ENCODE data around the gene PUS3.
"Not testable (repeated sequence)": the region's sequence is repeated elsewhere in the genome, so short reads cannot be mapped to it uniquely, and the experiment has no call there.

- not testable (repeated sequence) for TF ChIP-seq CTCF (IDR thresholded peaks at IDR 0.05; ENCODE audit: insufficient read depth, low read depth, low read length); EZH2 (IDR thresholded peaks at IDR 0.05; ENCODE audit: insufficient read depth, low read length)
Observed at GRCh38 chr11:125862786-125863185, 40.2 kb downstream of the PUS3 start.

Data from astrocyte (in vitro differentiated cells and primary cell).